ENCODE measurements around the gene TMEM208.

The TMEM208 gene

GRCh38 chr16:67246756-67247191 is 19.8 kb downstream of the TMEM208 start:
- TF ChIP-seq CTCF (IDR thresholded peaks at IDR 0.05; ENCODE audit: control insufficient read depth, extremely low read depth, insufficient read depth): peak; percentile 36; the same call in 1 of the 2 replicates
- peak; percentile 87 for DNase-seq (ENCODE audit: low read depth)
- H3K4me3 ChIP-seq (ENCODE audit: low read depth, low read length): peak overlapping the region; percentile 80

- TF ChIP-seq CTCF (IDR thresholded peaks at IDR 0.05; ENCODE audit: control insufficient read depth, extremely low read depth, insufficient read depth): 0 out of 2 replicates have a peak, but pooled peaks have one; percentile 12
- DNase-seq (ENCODE audit: low read depth): peak; percentile 83
- peak within 1 kb of the TSS; percentile 80 for H3K4me3 ChIP-seq (ENCODE audit: low read depth, low read length)
Measured at GRCh38 chr16:67247192-67248072, 20.5 kb downstream of the TMEM208 start, which contains the start of gene FHOD1. Gene FHOD1 (minus strand): TSS chr16:67247481. CDS start chr16:67247410, 71 bp downstream.

- peak overlapping the region; percentile 44 for H3K4me3 ChIP-seq (ENCODE audit: low read depth, low read length)
- DNase-seq (ENCODE audit: low read depth): no peak
- no peak for TF ChIP-seq CTCF (IDR thresholded peaks at IDR 0.05; ENCODE audit: control insufficient read depth, extremely low read depth, insufficient read depth)
Measured at GRCh38 chr16:67248073-67248400, 21.1 kb downstream of the TMEM208 start.

GRCh38 chr16:67248401-67249177 is 21.7 kb downstream of the TMEM208 start, which contains the start of gene SLC9A5:
Gene SLC9A5 (plus strand): TSS chr16:67248979. CDS start chr16:67249015, 36 bp downstream.
- peak within 1 kb of the TSS; percentile 44 for H3K4me3 ChIP-seq (ENCODE audit: low read depth, low read length)
- TF ChIP-seq CTCF (IDR thresholded peaks at IDR 0.05; ENCODE audit: control insufficient read depth, extremely low read depth, insufficient read depth): peak; percentile 25; the same call in 1 of the 2 replicates
- DNase-seq (ENCODE audit: low read depth): no peak

- TF ChIP-seq CTCF (IDR thresholded peaks at IDR 0.05; ENCODE audit: control insufficient read depth, extremely low read depth, insufficient read depth): no peak
- no peak for DNase-seq (ENCODE audit: low read depth)
- 0 out of 2 replicates have a peak overlapping the region, but pooled peaks have one; percentile 30 for H3K4me3 ChIP-seq (ENCODE audit: low read depth, low read length)
Measured at GRCh38 chr16:67249178-67250044, 22.5 kb downstream of the TMEM208 start.

GRCh38 chr16:67250045-67250327 is 23.1 kb downstream of the TMEM208 start:
- no peak for TF ChIP-seq CTCF (IDR thresholded peaks at IDR 0.05; ENCODE audit: control insufficient read depth, extremely low read depth, insufficient read depth)
- H3K4me3 ChIP-seq (ENCODE audit: low read depth, low read length): no peak overlapping the region
- DNase-seq (ENCODE audit: low read depth): no peak

All from LNCaP clone FGC (cell line).